Esophagus squamous epithelium (tissue), 5 donors: ENCODE measurements around the gene BAD. TPM values are rescaled to one million over a fixed set of nuclear protein-coding genes. Genes with fewer than 3 reads are reported as not detected.

ENCODE experiments used
- DNase-seq: peaks from one replicate; lab custom pipeline; 2025; lab: John Stamatoyannopoulos, UW
- H3K27ac ChIP-seq, 4 donors: fragments of 200-600 bp; sonication (generic); one replicate each; pipeline ENCODE4 v1.5.1; 2016 to 2019; ENCODE audit warnings: mild to moderate bottlenecking in 1 of 4
- H3K27me3 ChIP-seq, 4 donors: fragments of 200-600 bp; sonication (generic); 1 replicate in 3 of 4; 2 replicates in 1 of 4; pipeline versions ENCODE4 v1.5.1 to v1.6.0; 2017 to 2021; ENCODE audit warnings: antibody characterized with exemption in 1 of 4
- H3K36me3 ChIP-seq, 3 donors: fragments of 200-600 bp; sonication (generic); one replicate each; pipeline ENCODE4 v1.5.1; 2016 to 2019
- H3K4me1 ChIP-seq, 3 donors: fragments of 200-600 bp; sonication (generic); one replicate each; pipeline ENCODE4 v1.5.1; 2017 to 2019
- H3K4me3 ChIP-seq, 4 donors: fragments of 200-600 bp; sonication (generic); 1 replicate in 3 of 4; 2 replicates in 1 of 4; pipeline ENCODE4 v1.5.1; 2016 to 2019; ENCODE audit warnings: mild to moderate bottlenecking in 2 of 4, moderate library complexity in 1 of 4
- H3K9me3 ChIP-seq, 3 donors: fragments of 200-600 bp; sonication (generic); one replicate each; pipeline ENCODE4 v1.5.1; 2016 to 2019
- POLR2A ChIP-seq, 4 donors: fragments of 450-650 bp; IDR thresholded peaks; one replicate each; pipeline ENCODE4 v1.6.1; 2017; ENCODE audit warnings: antibody characterized with exemption in 4 of 4, mild to moderate bottlenecking in 4 of 4, moderate library complexity in 3 of 4
- WGBS, 2 donors: methylation state at CpG; one replicate each; pipeline ENCODE4 v1.1.5; 2018; 5-methylcytosine and 5-hydroxymethylcytosine counted together
- intact Hi-C: fragments of 100-400 bp; cut with DNase I; formaldehyde crosslinking; loops from one replicate; pipeline ENCODE4 v1.15.0; 2022
- total RNA-seq, 4 donors: library from RNA; depleted of rRNA; stranded (reverse); fragments of >200 nt; gene quantifications; one replicate each; pipeline ENCODE4 v1.1.0, GENCODE V29; 2016
- TF ChIP-seq, protein P1 (sequence below), 6 experiments: fragments of 450-650 bp in 4 of 6; fragments of 200-600 bp in 2 of 6; sonication (generic) in 2 of 6; IDR thresholded peaks; one replicate each; pipeline ENCODE4 v1.5.1; 2016 to 2019; ENCODE audit warnings: antibody characterized with exemption in 6 of 6, mild to moderate bottlenecking in 4 of 6, moderate library complexity in 4 of 6
- donor health status: DM: yes; HTN: yes; CAD: no.

The BAD gene
- total RNA-seq, 4 donors from 2014 or later: 49.4 to 86.5 (median 72.9) TPM

GRCh38 chr11:64275841-64276240 lies 8.6 kb downstream of the BAD start:
- DNase-seq: no peak
- H3K27ac ChIP-seq: peak overlapping the region in 2 of 4 donors; percentile 66 to 81
- TF ChIP-seq POLR2A (IDR thresholded peaks at IDR 0.05): no peak
- TF ChIP-seq, protein P1, sequence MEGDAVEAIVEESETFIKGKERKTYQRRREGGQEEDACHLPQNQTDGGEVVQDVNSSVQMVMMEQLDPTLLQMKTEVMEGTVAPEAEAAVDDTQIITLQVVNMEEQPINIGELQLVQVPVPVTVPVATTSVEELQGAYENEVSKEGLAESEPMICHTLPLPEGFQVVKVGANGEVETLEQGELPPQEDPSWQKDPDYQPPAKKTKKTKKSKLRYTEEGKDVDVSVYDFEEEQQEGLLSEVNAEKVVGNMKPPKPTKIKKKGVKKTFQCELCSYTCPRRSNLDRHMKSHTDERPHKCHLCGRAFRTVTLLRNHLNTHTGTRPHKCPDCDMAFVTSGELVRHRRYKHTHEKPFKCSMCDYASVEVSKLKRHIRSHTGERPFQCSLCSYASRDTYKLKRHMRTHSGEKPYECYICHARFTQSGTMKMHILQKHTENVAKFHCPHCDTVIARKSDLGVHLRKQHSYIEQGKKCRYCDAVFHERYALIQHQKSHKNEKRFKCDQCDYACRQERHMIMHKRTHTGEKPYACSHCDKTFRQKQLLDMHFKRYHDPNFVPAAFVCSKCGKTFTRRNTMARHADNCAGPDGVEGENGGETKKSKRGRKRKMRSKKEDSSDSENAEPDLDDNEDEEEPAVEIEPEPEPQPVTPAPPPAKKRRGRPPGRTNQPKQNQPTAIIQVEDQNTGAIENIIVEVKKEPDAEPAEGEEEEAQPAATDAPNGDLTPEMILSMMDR (IDR thresholded peaks at IDR 0.05): no peak
- H3K9me3 ChIP-seq: no peaks in the 10 kb centered on the region
- 100% methylated on average over 1 to 2 of the region's 2 CpGs for WGBS, 2 donors
- no peak overlapping the region for H3K4me3 ChIP-seq
- H3K36me3 ChIP-seq: peaks cover 0 to 57% (median 9%) of the 10 kb centered on the region in 3 donors
- H3K4me1 ChIP-seq: peaks cover 13 to 54% (median 17%) of the 10 kb centered on the region in 3 donors
- intact Hi-C loops: no loop called here
- H3K27me3 ChIP-seq: no peaks in the 10 kb centered on the region

DNA sequence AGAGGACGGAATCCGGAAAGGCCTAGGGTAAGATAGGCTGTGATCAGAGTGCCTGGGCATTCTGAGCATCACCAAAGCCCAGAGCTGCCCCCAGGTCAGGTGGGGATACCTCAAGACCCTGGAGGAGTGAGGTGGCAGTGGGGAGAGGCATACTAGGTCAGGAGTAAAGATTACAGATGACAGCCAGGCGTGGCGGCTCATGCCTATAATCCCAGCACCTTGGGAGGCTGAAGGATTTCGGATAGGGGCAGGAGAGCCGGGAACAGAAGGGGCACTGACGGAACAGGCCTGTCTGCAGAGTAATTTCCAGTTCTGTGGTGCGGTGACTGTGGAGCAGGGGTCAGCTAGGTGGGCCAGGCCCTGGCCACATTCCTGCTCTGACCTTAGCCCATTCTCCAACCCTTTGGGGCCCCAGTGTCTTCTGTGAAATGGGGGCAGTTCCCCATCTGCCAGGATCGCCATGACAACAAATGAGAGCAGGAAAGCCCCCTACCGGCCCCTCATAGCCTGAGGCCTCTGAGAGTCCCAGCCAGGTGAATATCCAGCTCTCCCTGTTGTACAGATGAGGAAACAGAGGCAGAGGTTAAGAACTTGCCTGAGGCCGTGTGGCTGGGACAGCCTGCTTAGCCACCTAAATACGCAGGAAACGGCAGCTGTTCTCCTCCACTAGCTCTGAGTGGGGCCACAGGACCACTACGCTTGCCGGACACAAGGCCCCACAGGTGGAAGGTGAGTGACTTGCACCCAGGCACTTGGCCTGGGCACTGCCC lies 9.2 kb downstream of the BAD start:
- DNase-seq: no peak
- peak overlapping the region in 2 of 4 donors; percentile 66 to 81 for H3K27ac ChIP-seq
- H3K27me3 ChIP-seq: no peaks in the 10 kb centered on the region
- H3K4me1 ChIP-seq: peaks cover 13 to 54% (median 17%) of the 10 kb centered on the region in 3 donors
- no peak for TF ChIP-seq POLR2A (IDR thresholded peaks at IDR 0.05)
- TF ChIP-seq, protein P1 (IDR thresholded peaks at IDR 0.05): no peak
- H3K36me3 ChIP-seq: peaks cover 0 to 52% (median 9%) of the 10 kb centered on the region in 3 donors
- WGBS, 2 donors: 90 to 93% methylated on average over 9 to 11 of the region's 15 CpGs
- H3K4me3 ChIP-seq: no peak overlapping the region
- intact Hi-C loops: no loop called here
- no peaks in the 10 kb centered on the region for H3K9me3 ChIP-seq

DNA sequence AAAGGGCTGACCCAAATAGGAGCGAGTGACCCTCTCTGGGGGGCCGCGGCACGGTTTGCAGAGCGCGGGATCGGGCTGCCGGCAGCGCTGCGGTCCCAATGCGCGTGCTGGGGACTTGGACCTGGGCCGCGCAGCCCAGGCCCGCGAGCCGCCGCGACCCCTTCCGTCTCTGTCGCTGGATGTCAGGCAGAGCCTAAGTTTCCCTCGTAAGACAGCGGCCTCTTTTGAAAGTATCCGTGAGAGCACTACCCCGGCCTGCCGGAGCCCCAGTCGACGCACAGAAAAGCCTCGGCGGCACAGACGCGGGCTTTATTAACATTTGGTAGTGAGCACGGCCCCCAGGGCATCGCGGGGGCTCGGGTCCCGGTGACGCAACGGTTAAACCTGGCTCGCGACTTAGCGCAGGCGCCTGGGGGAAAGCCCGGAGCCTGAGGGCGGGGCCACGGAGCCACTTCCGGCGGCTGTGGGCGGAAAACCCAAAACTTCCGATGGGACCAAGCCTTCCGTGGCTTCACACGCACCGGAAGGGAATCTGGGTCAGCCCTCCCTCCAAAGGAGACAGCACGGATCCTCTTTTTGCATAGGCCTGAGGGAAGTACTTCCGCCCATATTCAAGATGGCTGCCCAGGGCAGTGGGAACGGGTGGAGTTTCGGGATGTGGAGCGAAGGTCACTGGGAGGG lies 14.8 kb downstream of the BAD start:
- peaks cover 4 to 30% (median 9%) of the 10 kb centered on the region in 3 donors for H3K36me3 ChIP-seq
- peak in 3 of 4 donors; percentile 17 to 55 (median 29) for TF ChIP-seq POLR2A (IDR thresholded peaks at IDR 0.05)
- TF ChIP-seq, protein P1 (IDR thresholded peaks at IDR 0.05): peak in 3 of 6 experiments; percentile 7 to 27 (median 10)
- H3K27ac ChIP-seq: peak overlapping the region; percentile 98 to 99 (median 98)
- 0% methylated on average over 6 to 12 of the region's 58 CpGs for WGBS, 2 donors
- DNase-seq: peak; percentile 83
- H3K4me1 ChIP-seq: peaks cover 31 to 63% (median 32%) of the 10 kb centered on the region in 3 donors
- intact Hi-C loops: no loop called here
- H3K27me3 ChIP-seq: no peaks in the 10 kb centered on the region
- peak overlapping the region; percentile 58 to 87 (median 76) for H3K4me3 ChIP-seq
- H3K9me3 ChIP-seq: no peaks in the 10 kb centered on the region

DNA sequence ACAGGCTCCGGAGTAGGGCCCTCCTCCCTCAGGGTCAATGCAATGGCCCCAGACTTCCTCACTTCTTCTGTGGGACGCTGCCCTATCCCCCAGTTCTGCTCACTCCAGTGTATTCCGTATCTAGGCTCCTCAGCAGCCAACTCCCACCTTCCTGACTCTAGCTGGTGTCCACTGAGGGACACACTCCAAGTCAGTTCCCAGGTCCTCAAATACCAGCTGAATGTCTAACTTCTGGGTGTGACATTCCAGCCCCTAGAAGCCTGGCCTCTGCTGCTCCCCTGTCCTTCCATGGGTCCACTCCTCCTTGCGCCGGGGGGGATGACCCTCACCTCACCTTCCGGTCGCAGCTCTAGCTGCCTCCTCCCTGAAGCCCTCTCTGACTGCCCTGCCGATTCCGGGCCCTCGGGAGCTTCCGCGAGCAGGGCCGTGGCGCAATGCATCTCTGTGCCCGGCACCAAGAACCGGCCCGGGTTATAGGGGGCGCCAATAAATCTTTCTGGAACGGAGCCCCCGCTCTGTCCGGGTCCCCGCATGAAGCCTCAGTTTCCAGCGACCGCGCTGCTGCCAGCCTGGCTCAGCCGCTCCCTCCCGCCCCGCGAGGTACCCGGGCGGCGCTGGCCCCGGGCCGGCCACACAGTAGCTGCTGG lies 15.4 kb downstream of the BAD start:
- Histone ChIP-seq H3K4me3 (peak overlapping the region; percentile 58 to 87 (median 76)), H3K27ac (peak overlapping the region; percentile 98 to 99 (median 98)), H3K9me3 (no peaks in the 10 kb centered on the region), H3K4me1 (peaks cover 31 to 63% (median 32%) of the 10 kb centered on the region in 3 donors), H3K36me3 (peaks cover 9 to 34% (median 12%) of the 10 kb centered on the region in 3 donors), H3K27me3 (no peaks in the 10 kb centered on the region)
- 0 to 2% methylated on average over 7 to 10 of the region's 34 CpGs for WGBS, 2 donors
- DNase-seq: no peak
- intact Hi-C loops: no loop called here
- TF ChIP-seq, protein P1 (IDR thresholded peaks at IDR 0.05): no peak
- no peak for TF ChIP-seq POLR2A (IDR thresholded peaks at IDR 0.05)
